NCI-H1092 (cell line): ENCODE measurements around the gene COL5A1.
"Not testable (repeated sequence)": the region's sequence is repeated elsewhere in the genome, so short reads cannot be mapped to it uniquely, and the experiment has no call there.

Source experiments
- DNase-seq: peaks from one replicate; lab custom pipeline; 2025; lab: John Stamatoyannopoulos, UW

The COL5A1 gene

GRCh38 chr9:134855231-134855899, 213.8 kb downstream of the COL5A1 start:
- no peak for DNase-seq

- DNase-seq = no peak
These were observed 214.3 kb downstream of the COL5A1 start for GRCh38 chr9:134855900-134856377.

GRCh38 chr9:134857451-134857850, 215.8 kb downstream of the COL5A1 start:
- DNase-seq = not testable (repeated sequence)

GRCh38 chr9:134858051-134858841, 216.6 kb downstream of the COL5A1 start:
- no peak for DNase-seq

- no peak for DNase-seq
These were observed 218.9 kb downstream of the COL5A1 start for GRCh38 chr9:134860510-134860909.

GRCh38 chr9:134861595-134862334, 220.2 kb downstream of the COL5A1 start:
- no peak for DNase-seq

GRCh38 chr9:134863306-134863902, 221.8 kb downstream of the COL5A1 start:
- no peak for DNase-seq

- DNase-seq = no peak
These were observed 222.6 kb downstream of the COL5A1 start for GRCh38 chr9:134863941-134864820.

GRCh38 chr9:134864821-134865190, 223.2 kb downstream of the COL5A1 start:
- DNase-seq = no peak

GRCh38 chr9:134867917-134868750, 226.5 kb downstream of the COL5A1 start:
- DNase-seq = no peak

- no peak for DNase-seq
These were observed 227.3 kb downstream of the COL5A1 start for GRCh38 chr9:134868751-134869553.

- no peak for DNase-seq
These were observed 228.1 kb downstream of the COL5A1 start for GRCh38 chr9:134869554-134870300.

GRCh38 chr9:134870301-134870694, 228.7 kb downstream of the COL5A1 start:
- no peak for DNase-seq

GRCh38 chr9:134870746-134871662, 229.4 kb downstream of the COL5A1 start:
- no peak for DNase-seq

- DNase-seq = no peak
These were observed 230.2 kb downstream of the COL5A1 start for GRCh38 chr9:134871697-134872340.

- no peak for DNase-seq
These were observed 231.1 kb downstream of the COL5A1 start for GRCh38 chr9:134872482-134873231.
